Tongue (tissue), 2 donors: ENCODE measurements around the gene EBPL. TPM values are rescaled to one million over a fixed set of nuclear protein-coding genes. Genes with fewer than 3 reads are reported as not detected.
"Not testable (repeated sequence)": the region's sequence is repeated elsewhere in the genome, so short reads cannot be mapped to it uniquely, and the experiment has no call there.

Experiments
- DNase-seq: peaks from one replicate; pipeline ENCODE4 v3.0.0-alpha.2; 2015
- total RNA-seq: library from RNA; depleted of rRNA; stranded (reverse); fragments of >200 nt; gene quantifications from one replicate; pipeline ENCODE4 v1.2.3, GENCODE V29; 2014

Gene EBPL
- 37.0 TPM for total RNA-seq

DNA sequence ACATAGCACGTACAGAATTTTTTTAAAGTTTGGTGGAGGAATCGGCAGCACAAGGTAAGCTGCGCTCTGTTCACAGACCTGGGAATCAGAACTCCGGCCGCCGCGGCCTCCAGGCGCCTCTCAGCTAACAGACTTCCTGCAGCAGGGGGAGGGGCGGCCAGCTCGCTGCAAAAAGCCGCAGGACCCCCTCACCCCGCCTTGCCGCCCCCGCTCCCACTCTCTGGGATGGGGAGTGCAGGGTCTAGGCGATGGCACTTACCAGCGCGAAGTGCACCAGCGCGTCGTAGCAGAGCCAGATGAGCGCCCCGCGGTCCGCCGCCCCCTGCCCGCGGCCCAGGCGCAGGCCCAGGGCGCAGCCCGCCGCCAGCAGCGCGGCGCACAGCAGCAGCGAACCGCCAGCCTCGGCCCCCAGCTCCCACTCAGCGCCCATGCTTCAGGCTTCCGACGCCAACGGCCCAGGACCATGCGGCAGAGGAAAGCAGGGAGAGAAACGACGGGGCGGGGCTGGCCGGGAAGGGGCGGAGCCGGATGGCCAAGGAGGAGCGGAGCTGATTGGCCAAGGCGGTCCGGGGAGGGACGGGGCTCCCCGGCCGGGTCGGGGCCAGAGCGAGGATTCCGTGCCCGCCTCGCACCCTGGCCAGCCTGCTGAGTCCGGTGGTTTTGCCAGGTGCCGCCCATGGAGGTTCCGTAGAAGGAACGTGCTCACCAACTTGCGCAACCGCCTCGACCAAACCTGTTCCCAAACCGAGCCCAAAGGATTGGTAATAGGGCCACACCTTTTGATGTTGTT lies at the start of gene EBPL:
TSS of gene EBPL (minus strand) at position 492 of the 790 bp plus-strand sequence. CDS start at position 430, 62 bp downstream.
- DNase-seq = peak; percentile 97

GRCh38 chr13:49740870-49741269 lies 49.6 kb upstream of the EBPL start:
- DNase-seq = no peak

GRCh38 chr13:49739498-49740187 lies 48.4 kb upstream of the EBPL start:
- DNase-seq = no peak

GRCh38 chr13:49733181-49733951 lies 42.1 kb upstream of the EBPL start:
- no peak for DNase-seq

GRCh38 chr13:49731766-49732165 lies 40.5 kb upstream of the EBPL start:
- DNase-seq = no peak

DNA sequence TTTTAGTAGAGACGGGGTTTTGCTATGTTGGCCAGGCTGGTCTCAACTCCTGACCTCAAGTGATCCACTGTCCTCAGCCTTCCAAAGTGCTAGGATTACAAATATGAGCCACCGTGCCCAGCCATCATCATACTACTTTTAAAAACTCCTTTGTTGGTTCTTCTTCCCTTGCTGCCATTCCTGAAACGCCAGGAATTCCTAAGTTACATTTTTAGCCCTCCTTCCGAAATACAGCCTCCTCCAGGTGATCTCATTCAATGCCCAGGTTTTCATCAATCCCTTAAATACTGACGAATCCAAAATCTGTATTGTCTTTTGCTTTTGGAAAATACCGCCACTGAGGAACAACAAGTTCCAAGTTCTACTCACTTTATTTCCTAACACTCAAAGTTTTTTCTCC lies 25.3 kb upstream of the EBPL start:
- no peak for DNase-seq

- no peak for DNase-seq
These were observed 23.5 kb upstream of the EBPL start for GRCh38 chr13:49714757-49715156.

DNA sequence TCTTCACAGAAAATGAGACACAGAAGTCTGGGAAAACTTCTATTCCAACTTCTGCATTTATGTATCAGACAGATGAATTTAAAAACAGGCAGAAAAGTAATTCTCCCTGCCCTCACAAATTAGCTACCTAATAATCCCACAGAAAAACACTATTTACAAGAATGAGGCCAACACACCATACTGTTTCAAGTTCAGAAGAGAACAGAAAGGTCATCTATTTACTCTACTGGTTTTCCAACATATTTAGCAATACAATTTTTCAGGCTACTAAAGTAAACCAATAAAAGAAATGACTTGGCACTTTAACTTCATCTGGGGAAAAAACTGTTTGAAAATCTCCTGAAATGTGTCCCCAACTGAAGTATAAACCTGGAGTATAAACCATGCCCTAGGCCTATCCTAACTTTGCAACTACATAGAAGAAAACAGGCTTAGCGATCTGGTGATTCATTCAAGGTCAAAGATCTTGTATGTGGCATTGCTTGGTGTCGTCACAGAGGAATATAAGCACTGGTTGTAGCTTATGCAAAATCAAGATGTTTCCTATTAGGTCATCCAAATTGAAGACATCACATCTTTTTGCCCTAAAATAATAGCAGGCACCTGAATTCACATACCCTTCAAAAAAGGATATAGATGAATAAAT lies 20.1 kb upstream of the EBPL start:
- no peak for DNase-seq

DNA sequence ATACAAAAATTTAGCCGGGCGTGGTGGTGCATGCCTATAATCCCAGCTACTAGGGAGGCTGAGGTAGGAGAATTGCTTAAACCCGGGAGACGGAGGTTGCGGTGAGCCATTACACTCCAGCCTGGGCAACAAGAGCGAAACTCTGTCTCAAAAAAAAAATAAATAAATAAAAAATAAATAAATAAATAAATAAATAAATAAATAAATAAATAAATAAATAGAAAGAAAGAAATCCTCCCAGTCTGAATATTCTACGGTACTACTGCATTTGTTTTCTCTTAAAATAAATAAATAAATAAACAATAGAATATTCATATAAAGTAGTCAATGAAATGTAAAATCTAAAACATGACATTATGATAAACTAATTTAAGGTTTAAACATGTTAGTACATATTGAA lies 13.0 kb upstream of the EBPL start:
- not testable (repeated sequence) for DNase-seq

- DNase-seq = no peak
These were observed 10.2 kb upstream of the EBPL start for GRCh38 chr13:49701491-49701890.

- DNase-seq = no peak
These were observed 6.2 kb upstream of the EBPL start for GRCh38 chr13:49697468-49697867.

- no peak for DNase-seq
These were observed 3.2 kb upstream of the EBPL start for GRCh38 chr13:49694446-49694845.

DNA sequence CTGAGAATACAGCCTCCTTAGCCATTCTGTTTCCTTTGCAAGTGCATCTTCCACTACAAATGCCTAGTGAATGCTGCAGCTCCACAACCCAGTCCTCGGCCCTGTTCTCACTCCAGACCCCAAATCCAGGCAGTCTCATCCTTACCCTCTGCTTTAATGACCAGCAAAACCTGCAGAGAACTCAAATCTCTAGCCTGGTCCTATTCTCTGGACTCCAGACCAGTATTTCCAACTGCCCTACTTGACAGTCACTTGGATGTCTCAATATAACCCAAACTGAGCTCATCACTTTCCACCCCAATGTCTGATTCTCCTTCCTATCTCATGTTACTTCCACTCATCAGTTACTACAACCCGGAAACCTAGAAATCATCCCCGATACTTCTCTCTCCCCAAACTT lies 2.6 kb upstream of the EBPL start:
- no peak for DNase-seq

GRCh38 chr13:49693191-49693733 lies 2.0 kb upstream of the EBPL start:
- no peak for DNase-seq

DNA sequence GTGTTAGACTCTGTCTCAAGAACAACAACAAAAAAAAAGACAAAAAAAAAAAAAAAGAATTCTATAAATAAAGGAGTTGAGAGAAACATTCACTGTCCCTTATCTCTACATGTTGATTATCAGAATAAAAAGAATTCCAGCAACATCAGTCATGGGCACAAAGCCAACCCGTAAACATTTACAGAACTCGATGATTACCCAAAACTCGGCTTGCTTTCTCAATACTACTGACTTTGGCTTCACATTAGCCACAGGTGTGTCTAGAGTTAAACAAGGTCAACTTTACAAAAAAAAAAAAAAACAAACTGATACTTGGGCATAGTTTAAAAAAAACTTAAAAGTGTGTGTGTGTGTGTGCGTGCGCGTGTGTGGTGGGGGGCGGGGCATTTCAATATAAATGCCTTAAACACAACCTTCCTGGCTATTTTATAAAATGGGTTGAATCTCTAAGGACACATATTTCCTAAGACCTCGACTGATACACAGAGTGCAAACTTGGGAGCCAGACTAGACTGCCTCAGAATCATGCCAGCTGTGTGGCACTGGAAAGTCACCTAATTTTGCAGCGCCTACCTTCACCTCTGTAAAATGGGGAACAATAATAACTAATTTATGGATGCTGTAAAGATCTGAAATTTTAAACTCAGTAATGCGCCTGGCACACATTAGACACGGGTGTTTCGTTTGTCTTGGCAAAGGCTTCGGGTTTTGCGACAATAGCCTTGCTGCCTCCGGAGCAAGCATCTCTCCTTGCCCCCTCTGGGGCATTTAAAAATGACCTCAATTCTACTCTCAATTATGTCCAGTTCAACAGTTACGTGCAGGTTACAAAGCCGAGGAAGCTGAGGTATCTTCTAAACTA lies 922 bp downstream of the EBPL start:
- peak; percentile 28 for DNase-seq

DNA sequence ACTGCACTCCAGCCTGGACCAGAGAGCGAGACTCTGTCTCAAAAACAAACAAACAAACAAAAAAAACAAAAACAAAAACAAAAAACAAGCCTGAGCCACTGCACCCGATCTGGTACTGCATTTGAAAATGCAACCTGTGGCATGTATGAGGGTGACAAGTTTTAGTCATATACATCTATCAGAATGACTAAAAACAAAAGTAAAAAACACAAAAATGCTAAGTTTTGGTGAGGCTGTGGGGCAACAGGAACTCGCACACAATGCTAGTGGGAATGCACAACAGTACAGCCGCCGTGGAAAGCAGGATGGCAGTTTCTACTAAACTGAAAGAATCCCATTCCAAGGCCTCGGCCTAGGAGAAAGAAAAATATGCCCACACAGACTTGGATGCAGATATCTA lies 7.8 kb downstream of the EBPL start:
- DNase-seq = no peak

- DNase-seq = peak; percentile 29
These were observed 9.3 kb downstream of the EBPL start for GRCh38 chr13:49681842-49682435.

DNA sequence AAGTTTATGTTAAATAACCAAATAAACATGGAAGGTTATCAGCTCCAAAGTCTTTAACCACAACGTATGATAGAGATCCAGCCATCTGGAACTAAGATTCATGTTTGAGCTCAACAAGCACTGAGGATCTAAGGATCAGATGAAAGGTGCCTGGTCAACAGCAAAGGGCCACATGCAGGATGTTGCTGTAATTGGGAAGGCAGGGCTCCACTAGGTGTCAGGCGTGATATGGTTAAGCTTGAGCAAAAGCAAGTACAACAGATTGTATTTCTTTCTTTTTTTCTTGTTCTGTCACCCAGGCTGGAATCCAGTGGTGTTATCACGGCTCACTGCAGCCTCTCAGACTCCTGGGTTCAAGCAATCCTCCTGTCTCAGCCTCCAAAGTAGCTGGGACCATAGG lies 12.0 kb downstream of the EBPL start:
- no peak for DNase-seq

DNA sequence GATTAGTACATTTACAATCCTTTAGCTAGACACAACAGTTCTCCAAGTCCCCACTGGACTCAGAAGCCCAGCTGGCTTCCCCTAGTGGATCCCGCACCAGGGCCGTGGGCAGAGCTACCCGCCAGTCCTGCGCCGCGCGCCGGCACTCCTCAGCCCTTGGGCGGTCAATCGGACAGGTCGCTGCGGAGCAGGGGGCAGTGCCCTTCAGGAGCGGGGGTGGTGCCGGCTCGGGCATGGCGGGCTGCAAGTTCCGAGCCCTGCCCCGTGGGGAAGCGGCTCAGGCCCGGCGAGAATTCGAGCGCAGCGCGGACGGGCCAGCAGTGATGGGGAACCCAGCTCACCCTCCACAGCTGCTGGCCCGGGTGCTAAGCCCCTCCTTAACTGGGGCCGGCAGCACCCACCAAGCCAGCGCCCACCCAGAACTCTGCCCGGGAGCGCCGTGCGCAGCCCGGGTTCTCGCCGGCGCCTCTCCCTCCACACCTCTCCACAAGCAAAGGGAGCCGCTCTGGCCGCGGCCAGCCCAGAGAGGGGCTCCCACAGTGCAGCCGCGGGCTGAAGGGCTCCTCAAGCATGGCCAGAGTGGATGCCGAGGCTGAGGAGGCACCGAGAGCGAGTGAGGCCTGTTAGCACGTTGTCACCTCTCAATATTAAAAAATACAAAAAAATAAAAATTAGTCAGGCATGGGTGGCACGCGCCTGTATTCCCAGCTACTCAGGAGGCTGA lies 12.9 kb downstream of the EBPL start:
- no peak for DNase-seq
